T-helper 2 cell (primary cell): ENCODE results near the gene ACAP2.
"Not testable (repeated sequence)": the region's sequence is repeated elsewhere in the genome, so short reads cannot be mapped to it uniquely, and the experiment has no call there.

ENCODE experiments used
- DNase-seq, 5 experiments: peaks; one replicate each; pipeline versions ENCODE4 v3.0.0 to v3.0.0-alpha.2; 2012 to 2022

ACAP2 gene

DNA sequence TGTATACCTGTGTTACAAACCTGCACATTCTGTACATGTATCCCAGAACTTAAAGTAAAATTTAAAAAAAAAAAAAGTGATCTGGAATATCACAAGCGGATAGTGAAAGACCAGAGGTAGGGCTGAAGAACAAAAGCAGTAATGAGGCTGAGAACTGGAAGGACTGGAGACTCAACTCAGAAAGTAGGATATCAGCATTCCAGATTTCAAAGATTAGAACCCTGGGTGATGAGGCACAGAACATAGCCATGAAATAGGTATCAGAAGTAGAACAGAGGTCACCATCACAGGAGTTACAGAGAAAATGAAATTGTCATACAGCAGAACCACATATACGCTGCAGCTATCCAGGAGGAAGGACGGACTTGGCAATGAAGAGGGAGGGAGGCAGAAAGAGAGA is 56.1 kb downstream of the ACAP2 start:
- DNase-seq: no peak

GRCh38 chr3:195385526-195385925 is 57.3 kb downstream of the ACAP2 start:
- no peak for DNase-seq

DNA sequence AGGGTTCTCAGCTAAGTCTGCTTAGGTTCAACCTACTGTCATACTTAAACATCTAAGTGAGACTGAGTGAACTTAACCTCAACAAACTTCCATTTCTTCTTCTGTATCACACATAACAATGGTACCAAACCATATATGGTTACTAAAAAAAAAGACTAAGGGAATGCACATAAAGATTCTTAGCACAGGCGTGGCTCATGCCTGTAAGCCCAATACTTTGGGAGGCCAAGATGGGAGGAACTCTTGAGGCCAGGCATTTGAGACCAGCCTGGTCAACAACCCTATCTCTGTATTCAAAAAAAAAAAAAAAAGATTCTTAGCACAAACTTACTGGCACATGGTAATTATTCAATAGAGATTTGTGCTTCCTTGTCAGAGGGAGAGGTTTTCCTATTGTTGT is 57.9 kb downstream of the ACAP2 start:
- no peak for DNase-seq

DNA sequence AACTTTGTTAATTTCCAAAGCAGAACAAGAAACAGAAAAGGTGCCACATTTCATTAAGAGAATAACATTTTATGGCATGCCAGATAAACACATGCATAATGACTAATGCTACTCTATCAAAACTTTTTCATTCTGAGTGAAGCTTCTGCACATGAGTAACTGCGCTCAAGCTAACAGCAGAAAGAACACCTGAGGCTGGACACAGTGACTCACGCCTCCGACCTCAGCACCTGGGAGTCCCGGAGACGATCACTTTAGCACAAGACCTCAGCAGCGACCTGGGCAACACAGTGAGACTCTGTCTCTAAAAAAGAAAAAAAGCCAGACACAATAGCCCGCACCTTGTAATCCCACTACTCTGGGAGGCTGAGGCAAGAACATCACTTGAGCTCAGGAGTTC is 70.6 kb downstream of the ACAP2 start:
- DNase-seq: no peak

DNA sequence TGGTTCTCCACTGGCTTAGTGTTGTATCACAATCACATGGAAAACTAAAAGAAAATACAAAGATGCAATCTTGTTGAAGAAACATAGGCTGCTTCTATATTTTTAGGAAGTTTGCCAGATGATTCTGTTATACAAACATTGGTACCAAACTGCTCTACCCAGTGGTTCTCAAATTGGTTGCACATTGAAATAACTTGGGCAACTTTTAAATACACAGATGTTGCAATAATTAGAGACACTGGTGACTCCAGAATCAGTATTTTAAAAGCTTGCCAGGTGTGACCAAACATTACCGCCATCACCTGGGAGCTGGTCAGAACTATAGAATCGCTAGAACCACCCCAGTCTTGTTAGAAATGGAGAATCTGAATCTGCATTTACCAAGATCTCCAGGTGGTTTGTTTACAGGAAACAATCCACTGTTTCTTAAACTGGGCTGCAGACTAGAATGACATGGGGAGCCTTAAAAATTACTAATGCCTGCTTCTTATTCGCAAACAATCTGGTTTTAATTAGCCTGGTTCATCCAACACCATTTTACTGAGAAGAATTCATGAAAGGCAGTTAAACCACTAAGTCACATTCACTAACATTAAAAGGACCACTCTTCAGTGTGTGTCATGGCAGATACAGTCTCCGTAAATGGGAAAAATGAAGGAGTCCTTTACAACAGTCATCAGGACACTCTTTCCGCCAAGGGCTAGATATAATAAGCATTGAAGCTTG is 76.5 kb downstream of the ACAP2 start:
- DNase-seq: no peak

GRCh38 chr3:195365371-195365770 is 77.4 kb downstream of the ACAP2 start:
- DNase-seq: no peak

DNA sequence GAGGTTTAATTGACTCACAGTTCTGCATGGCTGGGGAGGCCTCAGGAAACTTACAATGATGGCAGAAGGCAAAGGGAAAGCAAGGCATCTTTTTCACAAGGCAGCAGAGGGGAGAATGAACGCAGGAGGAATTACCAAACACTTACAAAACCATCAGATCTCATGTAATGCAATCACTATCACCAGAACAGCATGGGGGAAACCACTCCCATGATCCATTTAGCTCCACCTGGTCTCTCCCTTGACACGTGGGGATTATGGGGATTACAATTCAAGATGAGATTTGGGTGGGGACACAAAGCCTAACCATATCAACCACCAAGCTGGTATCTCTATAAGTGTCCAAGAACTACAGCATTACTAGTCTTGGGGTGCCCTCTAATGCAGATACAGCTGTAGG is 85.0 kb downstream of the ACAP2 start:
- not testable (repeated sequence) for DNase-seq

- DNase-seq: no peak
Observed at GRCh38 chr3:195356151-195357086, 86.4 kb downstream of the ACAP2 start.

DNA sequence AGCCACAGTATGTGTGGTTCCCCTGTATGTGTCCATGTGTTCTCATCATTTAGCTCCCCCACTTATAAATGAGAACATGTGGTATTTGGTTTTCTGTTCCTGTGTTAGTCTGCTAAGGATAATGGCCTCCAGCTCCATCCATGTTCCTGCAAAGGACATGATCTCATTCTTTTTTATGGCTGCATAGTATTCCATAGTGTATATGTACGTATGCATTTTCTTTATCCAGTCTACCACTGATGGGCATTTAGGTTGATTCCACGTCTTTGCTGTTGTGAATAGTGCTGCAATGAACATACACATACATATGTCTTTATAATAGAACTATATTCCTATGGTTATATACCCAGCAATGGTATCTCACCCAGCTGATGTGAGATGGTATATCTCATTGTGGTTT is 88.8 kb downstream of the ACAP2 start:
- DNase-seq: not testable (repeated sequence)

GRCh38 chr3:195352895-195353488 is 89.8 kb downstream of the ACAP2 start:
- DNase-seq: no peak

GRCh38 chr3:195348426-195349115 is 94.2 kb downstream of the ACAP2 start:
- no peak for DNase-seq

DNA sequence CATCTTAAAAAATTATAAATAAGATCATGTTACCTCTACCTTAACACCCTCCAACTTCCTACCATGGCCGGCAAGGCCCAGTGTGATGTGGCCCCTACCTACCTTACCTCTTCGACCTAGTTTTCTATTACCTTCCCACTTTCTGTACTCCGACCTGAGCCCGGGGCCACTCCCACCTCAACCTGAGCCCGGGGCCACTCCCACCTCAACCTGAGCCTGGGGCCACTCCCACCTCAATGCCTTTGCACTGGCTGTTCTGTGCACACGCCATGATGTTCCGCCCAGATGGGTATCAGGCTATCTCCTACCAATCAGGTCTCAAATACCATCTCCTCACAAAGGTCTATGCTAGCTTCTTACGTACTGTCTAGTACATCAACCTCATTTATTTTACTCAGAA is 105.1 kb downstream of the ACAP2 start:
- no peak for DNase-seq

DNA sequence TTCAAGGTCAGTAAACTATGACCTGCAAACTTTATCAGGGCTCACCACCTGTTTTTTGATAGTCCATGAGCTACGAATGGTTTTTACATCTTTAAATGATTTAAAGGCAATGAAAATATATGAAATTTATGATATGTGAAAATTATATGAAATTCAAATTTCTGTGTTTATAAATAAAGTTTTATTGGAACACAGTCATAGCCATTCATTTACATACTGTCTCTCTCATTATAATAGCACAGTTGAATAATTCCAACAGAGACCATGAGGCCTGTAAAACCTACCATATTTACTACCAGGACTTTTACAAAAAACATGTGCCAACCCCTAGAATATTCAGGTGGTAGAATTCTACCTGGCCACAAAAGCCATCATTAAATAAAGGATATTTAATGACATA is 107.9 kb downstream of the ACAP2 start:
- DNase-seq: no peak

- DNase-seq: peak in 1 of 5 experiments; percentile 29
Observed at GRCh38 chr3:195319060-195319459, 123.8 kb downstream of the ACAP2 start.

- no peak for DNase-seq
Observed at GRCh38 chr3:195312714-195313113, 130.1 kb downstream of the ACAP2 start.

- no peak for DNase-seq
Observed at GRCh38 chr3:195307711-195308110, 135.1 kb downstream of the ACAP2 start.

GRCh38 chr3:195306369-195306768 is 136.5 kb downstream of the ACAP2 start:
- DNase-seq: no peak

- no peak for DNase-seq
Observed at GRCh38 chr3:195302431-195302830, 140.4 kb downstream of the ACAP2 start.

GRCh38 chr3:195297446-195297845 is 145.4 kb downstream of the ACAP2 start:
- no peak for DNase-seq

DNA sequence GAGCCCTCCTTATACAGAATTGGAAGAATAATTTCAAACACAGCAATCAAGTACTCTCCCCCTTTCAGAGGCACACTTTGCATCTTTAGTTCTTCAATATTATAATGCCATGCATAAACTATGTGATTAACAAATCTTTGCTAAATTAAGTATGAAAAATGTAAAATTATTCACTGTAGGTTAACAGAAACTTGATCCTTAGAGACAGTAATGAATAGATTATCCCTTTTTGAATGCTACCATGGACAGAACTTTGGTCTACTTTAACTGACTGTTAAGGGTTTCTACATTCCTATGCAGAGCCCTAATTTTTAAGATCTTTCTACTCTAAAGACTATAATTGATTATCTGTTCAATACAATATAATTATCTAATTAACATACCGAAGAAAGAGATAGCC is 146.2 kb downstream of the ACAP2 start:
- no peak for DNase-seq

GRCh38 chr3:195291121-195291520 is 151.7 kb downstream of the ACAP2 start:
- no peak for DNase-seq

GRCh38 chr3:195290643-195291042 is 152.2 kb downstream of the ACAP2 start:
- not testable (repeated sequence) for DNase-seq
